ENCODE data around the gene TRMT61A. TPM values are rescaled to one million over a fixed set of nuclear protein-coding genes. Genes with fewer than 3 reads are reported as not detected.
A peak's percentile ranks its signal among the peaks of the same experiment; 100 is the strongest.

Gene TRMT61A
- total and polyA plus RNA-seq, 9 of the 15 experiments (the other 6 are each of a cell fraction or from before 2014, with no cell fraction given) = 0.10 to 24.8 (median 5.1) TPM

GRCh38 chr14:103562429-103563225 is 33.6 kb downstream of the TRMT61A start, which contains the start of the genes BAG5 and COA8 (continued):
- TF ChIP-seq ARID4B (CRISPR knock-in tag; IDR thresholded peaks at IDR 0.05) = peak; percentile 86
- TF ChIP-seq PHF8 (IDR thresholded peaks at IDR 0.05; ENCODE audit: borderline replicate concordance, low read length) = peak; percentile 79; the same call in 1 of the 2 replicates
- peak in 1 of 2 experiments; percentile 70 for TF ChIP-seq E2F6 (IDR thresholded peaks at IDR 0.05; ENCODE audit: borderline replicate concordance in 1 of 2, extremely low read depth in 1 of 2, insufficient read depth in 1 of 2, insufficient read length in 1 of 2, low read depth in 1 of 2, low read length in 1 of 2, poor library complexity in 1 of 2, severe bottlenecking in 1 of 2)
- TF ChIP-seq CREB3L1 (IDR thresholded peaks at IDR 0.05; ENCODE audit: borderline replicate concordance, low read depth) = peak; percentile 87
- no peak for TF ChIP-seq ZNF197 (CRISPR knock-in tag; IDR thresholded peaks at IDR 0.05; ENCODE audit: low read depth)
- peak; percentile 84 for TF ChIP-seq CREM (IDR thresholded peaks at IDR 0.05; ENCODE audit: low read depth)
- peak; percentile 57 for TF ChIP-seq C11orf30 (IDR thresholded peaks at IDR 0.05; ENCODE audit: low read depth)
- TF ChIP-seq ARID3A (IDR thresholded peaks at IDR 0.05; ENCODE audit: borderline replicate concordance, low read depth, low read length) = no peak
- peak; percentile 72 for TF ChIP-seq ZFX (CRISPR knock-in tag; IDR thresholded peaks at IDR 0.05)
- peak; percentile 82 for TF ChIP-seq GMEB1 (CRISPR knock-in tag; IDR thresholded peaks at IDR 0.05)
- TF ChIP-seq POLR2A (conservative IDR thresholded peaks at IDR 0.05) = peak; percentile 76
- peak; percentile 93; the same call in 1 of the 2 replicates for TF ChIP-seq KLF13 (tag; IDR thresholded peaks at IDR 0.05; ENCODE audit: borderline replicate concordance, low read depth)
- TF ChIP-seq SAP30 (IDR thresholded peaks at IDR 0.05; ENCODE audit: borderline replicate concordance, insufficient read depth, low read depth, low read length, poor library complexity, severe bottlenecking) = peak; percentile 64

Data from K562 (cell line).